Loucy (cell line): ENCODE results near the gene ATPAF2.

Experiments used
- H2AFZ ChIP-seq: fragments of 200-600 bp; sonication (generic); 2 replicates; pipeline ENCODE4 v1.6.0; 2016; ENCODE audit warnings: antibody characterized with exemption, mild to moderate bottlenecking, low read length, moderate library complexity
- H3F3A ChIP-seq: fragments of 200-600 bp; 2 replicates; pipeline ENCODE4 v1.6.0; 2016; ENCODE audit warnings: antibody characterized with exemption, low read depth, mild to moderate bottlenecking
- H3K27me3 ChIP-seq: fragments of 200-600 bp; sonication (generic); 2 replicates; pipeline ENCODE4 v1.6.1; 2014; ENCODE audit warnings: low read length, mild to moderate bottlenecking; ENCODE audit not compliant: insufficient read depth, poor library complexity, severe bottlenecking
- H3K36me3 ChIP-seq: fragments of 200-600 bp; sonication (generic); 2 replicates; pipeline ENCODE4 v1.6.1; 2016; ENCODE audit warnings: low read length; ENCODE audit not compliant: insufficient read depth
- H3K4me1 ChIP-seq: fragments of 200-600 bp; sonication (generic); 2 replicates; pipeline ENCODE4 v1.5.1; 2014; ENCODE audit warnings: low read length, mild to moderate bottlenecking; ENCODE audit not compliant: insufficient read depth, poor library complexity, severe bottlenecking
- H3K4me2 ChIP-seq: fragments of 200-600 bp; sonication (generic); 2 replicates; pipeline ENCODE4 v1.6.0; 2014; ENCODE audit warnings: antibody characterized with exemption, low read length, low read depth, mild to moderate bottlenecking; ENCODE audit not compliant: poor library complexity, severe bottlenecking
- H3K4me3 ChIP-seq: fragments of 200-600 bp; sonication (generic); 2 replicates; pipeline ENCODE4 v1.5.1; 2014; ENCODE audit warnings: low read length, mild to moderate bottlenecking, mixed read lengths; ENCODE audit not compliant: poor library complexity, severe bottlenecking
- H3K79me2 ChIP-seq: fragments of 200-600 bp; sonication (generic); 2 replicates; pipeline ENCODE4 v1.6.1; 2014; ENCODE audit warnings: low read length; ENCODE audit not compliant: insufficient read depth
- H3K9ac ChIP-seq: fragments of 200-600 bp; sonication (generic); 2 replicates; pipeline ENCODE4 v1.6.0; 2014; ENCODE audit warnings: mild to moderate bottlenecking, low read depth, low read length, moderate library complexity; ENCODE audit not compliant: poor library complexity, severe bottlenecking
- H3K9me2 ChIP-seq: fragments of 200-600 bp; sonication (generic); replicated peaks from 2 replicates; pipeline ENCODE4 v1.6.1; 2016; ENCODE audit warnings: low read depth, low read length, mixed read lengths
- H3K9me3 ChIP-seq: fragments of 200-600 bp; sonication (generic); 2 replicates; pipeline ENCODE4 v1.6.1; 2014; ENCODE audit warnings: mild to moderate bottlenecking, antibody characterized with exemption, low read length, low read depth; ENCODE audit not compliant: insufficient read depth
- H4K20me1 ChIP-seq: fragments of 200-600 bp; sonication (generic); 2 replicates; pipeline ENCODE4 v1.6.0; 2014; ENCODE audit warnings: antibody characterized with exemption, low read length, mild to moderate bottlenecking; ENCODE audit not compliant: insufficient read depth, poor library complexity, severe bottlenecking
- EZH2phosphoT487 ChIP-seq: fragments of 200-600 bp; IDR thresholded peaks from 2 replicates; pipeline ENCODE4 v1.6.1; 2018; ENCODE audit warnings: antibody characterized with exemption, mild to moderate bottlenecking, moderate library complexity, borderline replicate concordance
- TF ChIP-seq, protein P1 (sequence below): fragments of 200-600 bp; sonication (generic); conservative IDR thresholded peaks from 2 replicates; pipeline ENCODE4 v1.5.1; 2014; ENCODE audit warnings: mild to moderate bottlenecking, antibody characterized with exemption, low read length

Gene ATPAF2

DNA sequence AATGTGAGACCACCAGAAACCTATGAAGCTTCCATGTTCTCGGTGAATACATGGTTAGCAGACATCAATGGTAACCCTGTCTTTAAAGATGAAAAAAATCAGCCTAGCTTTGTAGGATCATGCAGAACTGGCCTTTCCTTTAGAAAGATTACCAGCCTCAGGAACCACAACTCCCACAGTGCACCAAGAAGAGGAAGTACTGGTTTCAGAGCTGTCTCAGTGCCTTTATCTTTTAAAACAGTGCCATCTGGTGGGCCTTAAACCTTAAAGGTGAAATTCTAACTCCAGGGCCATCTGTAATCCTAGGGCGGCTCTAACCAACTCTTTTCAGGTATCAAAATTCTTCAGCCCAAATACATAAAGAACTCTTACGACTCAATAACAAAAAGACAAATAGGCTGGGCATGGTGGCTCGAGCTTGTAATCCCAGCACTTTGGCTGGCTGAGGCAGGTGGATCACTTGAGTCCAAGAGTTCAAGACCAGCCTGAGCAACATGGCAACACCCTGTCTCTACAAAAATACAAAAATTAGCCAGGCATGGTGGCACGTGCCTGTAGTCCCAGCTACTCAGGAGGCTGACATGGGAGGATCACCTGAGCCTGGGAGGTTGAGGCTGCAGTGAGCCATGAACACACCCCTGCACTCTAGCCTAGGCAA, 5.4 kb downstream of the ATPAF2 start:
- Histone ChIP-seq H3K9ac (no peak overlapping the region), H3K36me3 (no peaks in the 10 kb centered on the region), H3K4me1 (peaks cover 11% of the 10 kb centered on the region), H3F3A (no peaks in the 10 kb centered on the region), H3K9me3 (no peaks in the 10 kb centered on the region), H2AFZ (no peak overlapping the region), H3K79me2 (peaks cover 45% of the 10 kb centered on the region; the same call in 1 of the 2 replicates), H3K27me3 (no peaks in the 10 kb centered on the region), H3K9me2 (no peaks in the 10 kb centered on the region), H3K4me3 (no peak overlapping the region), H4K20me1 (no peaks in the 10 kb centered on the region), H3K4me2 (peak overlapping the region; percentile 45)
- TF ChIP-seq EZH2phosphoT487 = no peak
- TF ChIP-seq, protein P1, sequence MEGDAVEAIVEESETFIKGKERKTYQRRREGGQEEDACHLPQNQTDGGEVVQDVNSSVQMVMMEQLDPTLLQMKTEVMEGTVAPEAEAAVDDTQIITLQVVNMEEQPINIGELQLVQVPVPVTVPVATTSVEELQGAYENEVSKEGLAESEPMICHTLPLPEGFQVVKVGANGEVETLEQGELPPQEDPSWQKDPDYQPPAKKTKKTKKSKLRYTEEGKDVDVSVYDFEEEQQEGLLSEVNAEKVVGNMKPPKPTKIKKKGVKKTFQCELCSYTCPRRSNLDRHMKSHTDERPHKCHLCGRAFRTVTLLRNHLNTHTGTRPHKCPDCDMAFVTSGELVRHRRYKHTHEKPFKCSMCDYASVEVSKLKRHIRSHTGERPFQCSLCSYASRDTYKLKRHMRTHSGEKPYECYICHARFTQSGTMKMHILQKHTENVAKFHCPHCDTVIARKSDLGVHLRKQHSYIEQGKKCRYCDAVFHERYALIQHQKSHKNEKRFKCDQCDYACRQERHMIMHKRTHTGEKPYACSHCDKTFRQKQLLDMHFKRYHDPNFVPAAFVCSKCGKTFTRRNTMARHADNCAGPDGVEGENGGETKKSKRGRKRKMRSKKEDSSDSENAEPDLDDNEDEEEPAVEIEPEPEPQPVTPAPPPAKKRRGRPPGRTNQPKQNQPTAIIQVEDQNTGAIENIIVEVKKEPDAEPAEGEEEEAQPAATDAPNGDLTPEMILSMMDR = peak; percentile 75

- H3F3A ChIP-seq = no peaks in the 10 kb centered on the region
- H3K4me2 ChIP-seq = no peak overlapping the region
- H3K4me3 ChIP-seq = no peak overlapping the region
- no peaks in the 10 kb centered on the region for H4K20me1 ChIP-seq
- TF ChIP-seq EZH2phosphoT487 = no peak
- TF ChIP-seq, protein P1 = no peak
- no peaks in the 10 kb centered on the region for H3K9me3 ChIP-seq
- H2AFZ ChIP-seq = no peak overlapping the region
- H3K27me3 ChIP-seq = no peaks in the 10 kb centered on the region
- no peaks in the 10 kb centered on the region for H3K9me2 ChIP-seq
- no peak overlapping the region for H3K9ac ChIP-seq
- H3K36me3 ChIP-seq = peaks cover 10% of the 10 kb centered on the region; the same call in 1 of the 2 replicates
- peaks cover 29% of the 10 kb centered on the region; the same call in 1 of the 2 replicates for H3K79me2 ChIP-seq
- no peaks in the 10 kb centered on the region for H3K4me1 ChIP-seq
Observed at GRCh38 chr17:18031955-18032354, 7.0 kb downstream of the ATPAF2 start.

DNA sequence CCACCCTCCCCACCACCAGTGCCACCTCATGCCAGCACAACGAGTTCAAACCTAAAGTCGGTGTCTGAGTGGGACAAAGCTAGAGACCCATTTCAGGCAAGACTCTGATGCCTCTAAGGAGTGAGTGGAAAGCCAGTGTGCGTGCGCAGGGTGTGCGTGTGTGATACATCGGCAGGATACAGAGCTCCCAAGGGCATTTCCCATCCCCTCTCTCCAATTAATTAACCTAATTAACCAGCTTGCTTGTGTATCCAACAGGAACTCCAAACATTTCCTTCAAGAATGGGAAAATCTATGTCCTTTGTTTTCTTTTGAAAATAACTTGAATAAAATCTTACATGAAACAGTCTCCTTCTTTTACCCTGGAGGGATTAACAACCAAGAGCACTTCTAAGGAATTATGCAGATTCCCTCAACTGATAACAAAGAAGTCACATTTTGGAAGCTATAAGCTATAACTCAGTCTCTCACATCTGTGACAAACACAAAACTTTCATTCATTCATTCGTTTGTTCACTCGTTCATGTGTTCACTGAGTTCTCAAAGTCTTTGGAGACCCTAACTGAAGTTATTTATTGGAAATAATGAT, 9.9 kb downstream of the ATPAF2 start:
- TF ChIP-seq, protein P1 = no peak
- Histone ChIP-seq H3K4me3 (no peak overlapping the region), H3F3A (no peaks in the 10 kb centered on the region), H3K36me3 (peaks cover 19% of the 10 kb centered on the region; the same call in 1 of the 2 replicates), H3K9ac (no peak overlapping the region), H3K79me2 (peaks cover 13% of the 10 kb centered on the region; the same call in 1 of the 2 replicates), H4K20me1 (no peaks in the 10 kb centered on the region), H3K27me3 (no peaks in the 10 kb centered on the region), H2AFZ (no peak overlapping the region), H3K4me1 (no peaks in the 10 kb centered on the region), H3K4me2 (no peak overlapping the region), H3K9me2 (no peaks in the 10 kb centered on the region), H3K9me3 (no peaks in the 10 kb centered on the region)
